ENCODE data around the gene PEX14. TPM values are rescaled to one million over a fixed set of nuclear protein-coding genes. Genes with fewer than 3 reads are reported as not detected.

PEX14 gene
- total RNA-seq, 1 experiment from 2014 or later: 17.7 TPM

DNA sequence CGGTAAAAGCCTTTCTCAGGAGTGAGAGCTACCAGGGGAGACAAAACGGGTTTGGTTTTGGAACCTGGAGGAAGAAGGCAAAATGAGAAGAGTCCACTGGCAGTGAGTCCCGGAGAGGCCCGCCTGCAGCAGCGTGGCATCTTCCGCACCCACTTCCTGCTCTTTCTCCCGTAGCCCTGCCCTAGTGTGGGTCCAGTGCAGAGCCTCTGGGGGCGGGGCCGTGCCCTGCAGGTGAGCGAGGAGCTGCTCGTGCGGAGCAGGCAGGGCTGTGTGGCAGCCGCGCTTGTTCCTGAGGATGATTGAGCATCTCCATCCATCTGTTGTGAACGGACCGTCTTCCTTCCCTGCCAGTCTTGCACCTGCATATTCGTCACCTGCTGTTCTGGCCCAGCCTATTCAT lies 66.5 kb downstream of the PEX14 start:
- TF ChIP-seq, protein P1, sequence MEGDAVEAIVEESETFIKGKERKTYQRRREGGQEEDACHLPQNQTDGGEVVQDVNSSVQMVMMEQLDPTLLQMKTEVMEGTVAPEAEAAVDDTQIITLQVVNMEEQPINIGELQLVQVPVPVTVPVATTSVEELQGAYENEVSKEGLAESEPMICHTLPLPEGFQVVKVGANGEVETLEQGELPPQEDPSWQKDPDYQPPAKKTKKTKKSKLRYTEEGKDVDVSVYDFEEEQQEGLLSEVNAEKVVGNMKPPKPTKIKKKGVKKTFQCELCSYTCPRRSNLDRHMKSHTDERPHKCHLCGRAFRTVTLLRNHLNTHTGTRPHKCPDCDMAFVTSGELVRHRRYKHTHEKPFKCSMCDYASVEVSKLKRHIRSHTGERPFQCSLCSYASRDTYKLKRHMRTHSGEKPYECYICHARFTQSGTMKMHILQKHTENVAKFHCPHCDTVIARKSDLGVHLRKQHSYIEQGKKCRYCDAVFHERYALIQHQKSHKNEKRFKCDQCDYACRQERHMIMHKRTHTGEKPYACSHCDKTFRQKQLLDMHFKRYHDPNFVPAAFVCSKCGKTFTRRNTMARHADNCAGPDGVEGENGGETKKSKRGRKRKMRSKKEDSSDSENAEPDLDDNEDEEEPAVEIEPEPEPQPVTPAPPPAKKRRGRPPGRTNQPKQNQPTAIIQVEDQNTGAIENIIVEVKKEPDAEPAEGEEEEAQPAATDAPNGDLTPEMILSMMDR (IDR thresholded peaks at IDR 0.05; ENCODE audit: unreplicated experiment): no peak
- no peaks in the 10 kb centered on the region for H3K27me3 Mint-ChIP-seq (ENCODE audit: unreplicated experiment)
- intact Hi-C loops (cut with micrococcal nuclease; ENCODE audit: unreplicated experiment): no loop called here
- DNase-seq: no peak
- H3K4me3 Mint-ChIP-seq (ENCODE audit: low read depth, unreplicated experiment): no peak overlapping the region
- BruUV-seq (replicated peaks): no TSS peak
- peaks cover 8% of the 10 kb centered on the region for H3K36me3 Mint-ChIP-seq (ENCODE audit: insufficient read depth, unreplicated experiment)
- H3K27ac Mint-ChIP-seq (ENCODE audit: unreplicated experiment): no peak overlapping the region
- no peaks in the 10 kb centered on the region for H3K4me1 Mint-ChIP-seq (ENCODE audit: low read depth, unreplicated experiment)
- H3K9me3 Mint-ChIP-seq (ENCODE audit: low read depth, unreplicated experiment): no peaks in the 10 kb centered on the region
- CTCF ChIA-PET: no interaction called here

- BruUV-seq (replicated peaks): no TSS peak
- TF ChIP-seq, protein P1 (IDR thresholded peaks at IDR 0.05; ENCODE audit: unreplicated experiment): no peak
- Mint-ChIP-seq H3K36me3 (ENCODE audit: insufficient read depth, unreplicated experiment) (no peaks in the 10 kb centered on the region), H3K9me3 (ENCODE audit: low read depth, unreplicated experiment) (no peaks in the 10 kb centered on the region), H3K4me1 (ENCODE audit: low read depth, unreplicated experiment) (no peaks in the 10 kb centered on the region), H3K27me3 (ENCODE audit: unreplicated experiment) (no peaks in the 10 kb centered on the region), H3K27ac (ENCODE audit: unreplicated experiment) (no peak overlapping the region), H3K4me3 (ENCODE audit: low read depth, unreplicated experiment) (no peak overlapping the region)
- DNase-seq: no peak
- intact Hi-C loops (cut with micrococcal nuclease; ENCODE audit: unreplicated experiment): no loop called here
- CTCF ChIA-PET: no interaction called here
Observed at GRCh38 chr1:10544239-10544638, 69.5 kb downstream of the PEX14 start.

GRCh38 chr1:10546896-10547295 lies 72.1 kb downstream of the PEX14 start:
- H3K4me3 Mint-ChIP-seq (ENCODE audit: low read depth, unreplicated experiment): no peak overlapping the region
- no peak for DNase-seq
- H3K4me1 Mint-ChIP-seq (ENCODE audit: low read depth, unreplicated experiment): no peaks in the 10 kb centered on the region
- CTCF ChIA-PET: no interaction called here
- no peaks in the 10 kb centered on the region for H3K27me3 Mint-ChIP-seq (ENCODE audit: unreplicated experiment)
- no TSS peak for BruUV-seq (replicated peaks)
- no peak overlapping the region for H3K27ac Mint-ChIP-seq (ENCODE audit: unreplicated experiment)
- TF ChIP-seq, protein P1 (IDR thresholded peaks at IDR 0.05; ENCODE audit: unreplicated experiment): no peak
- H3K36me3 Mint-ChIP-seq (ENCODE audit: insufficient read depth, unreplicated experiment): no peaks in the 10 kb centered on the region
- intact Hi-C loops (cut with micrococcal nuclease; ENCODE audit: unreplicated experiment): no loop called here
- no peaks in the 10 kb centered on the region for H3K9me3 Mint-ChIP-seq (ENCODE audit: low read depth, unreplicated experiment)

DNA sequence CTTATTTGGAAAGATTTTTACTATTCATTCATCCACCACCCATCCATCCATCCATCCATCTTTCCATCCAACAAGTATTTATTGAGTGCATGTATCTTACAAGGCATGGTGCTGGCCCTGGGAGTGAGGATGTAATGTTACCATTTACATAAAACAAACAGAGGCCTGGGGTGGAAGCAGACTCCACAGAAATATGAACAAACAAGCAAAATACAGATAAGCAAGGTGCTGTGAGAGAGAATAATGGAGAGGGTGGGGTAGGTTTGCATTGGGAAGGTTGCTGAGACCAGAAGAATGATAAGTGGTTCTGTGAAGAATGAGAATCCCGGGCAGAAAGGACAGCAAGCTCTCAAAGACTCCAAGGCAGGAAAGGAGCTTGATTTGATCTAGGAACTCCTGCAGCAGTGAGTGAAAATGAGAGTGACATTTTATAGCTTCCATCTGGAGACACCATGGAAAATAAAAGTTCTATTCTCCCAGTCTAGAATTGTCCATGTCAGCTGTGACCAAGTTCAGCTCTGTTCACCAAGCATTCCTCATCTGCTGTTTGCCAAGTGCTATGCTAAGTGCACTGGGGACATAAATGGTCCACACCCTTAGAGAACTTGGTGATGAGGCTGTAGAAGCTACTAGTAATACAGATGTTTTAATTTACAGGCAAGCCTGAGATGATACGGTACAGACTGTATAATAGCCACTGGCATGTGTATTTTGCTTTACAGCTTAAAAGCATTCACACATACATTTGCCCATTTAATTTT lies 75.3 kb downstream of the PEX14 start:
- Mint-ChIP-seq H3K36me3 (ENCODE audit: insufficient read depth, unreplicated experiment) (no peaks in the 10 kb centered on the region), H3K9me3 (ENCODE audit: low read depth, unreplicated experiment) (no peaks in the 10 kb centered on the region), H3K4me1 (ENCODE audit: low read depth, unreplicated experiment) (no peaks in the 10 kb centered on the region), H3K4me3 (ENCODE audit: low read depth, unreplicated experiment) (no peak overlapping the region), H3K27me3 (ENCODE audit: unreplicated experiment) (no peaks in the 10 kb centered on the region), H3K27ac (ENCODE audit: unreplicated experiment) (no peak overlapping the region)
- TF ChIP-seq, protein P1 (IDR thresholded peaks at IDR 0.05; ENCODE audit: unreplicated experiment): no peak
- intact Hi-C loops (cut with micrococcal nuclease; ENCODE audit: unreplicated experiment): no loop called here
- DNase-seq: no peak
- CTCF ChIA-PET: no interaction called here
- BruUV-seq (replicated peaks): no TSS peak

Measured in Calu3 (cell line).